Activated CD4-positive, alpha-beta T cell treated with anti-CD3 and anti-CD28 coated beads, Interleukin-2, amount 10 ng/mL, durations not matched to agents 7 days and 5 days (primary cell): ENCODE measurements around the gene TTLL5. TPM values are rescaled to one million over a fixed set of nuclear protein-coding genes. Genes with fewer than 3 reads are reported as not detected.
"Not testable (repeated sequence)": the region's sequence is repeated elsewhere in the genome, so short reads cannot be mapped to it uniquely, and the experiment has no call there.

Experiments
- CTCF ChIA-PET: fragments of 350-600 bp; sonication (Branson Sonifier 250); formaldehyde crosslinking; loops from one replicate; lab custom pipeline; 2021; ENCODE audit warnings: antibody characterized with exemption; lab: Charles Lee
- POLR2A ChIA-PET: fragments of 350-600 bp; sonication (Branson Sonifier 250); formaldehyde crosslinking; loops from one replicate; lab custom pipeline; 2021; ENCODE audit warnings: antibody characterized with exemption; lab: Charles Lee
- DNase-seq: peaks from one replicate; pipeline ENCODE4 v3.0.0-alpha.2; 2020
- H3K27ac Mint-ChIP-seq: one replicate; pipeline ENCODE4 v1.8.0; 2021; ENCODE audit warnings: mild to moderate bottlenecking, moderate library complexity, mixed read lengths
- H3K27me3 Mint-ChIP-seq: one replicate; pipeline ENCODE4 v1.8.0; 2021; ENCODE audit warnings: mixed read lengths
- H3K36me3 Mint-ChIP-seq: one replicate; pipeline ENCODE4 v1.8.0; 2021; ENCODE audit warnings: low read depth, mixed read lengths
- H3K4me1 Mint-ChIP-seq: one replicate; pipeline ENCODE4 v1.8.0; 2021; ENCODE audit warnings: mixed read lengths
- H3K4me3 Mint-ChIP-seq: one replicate; pipeline ENCODE4 v1.8.0; 2021; ENCODE audit warnings: mild to moderate bottlenecking, moderate library complexity, mixed read lengths
- H3K9me3 Mint-ChIP-seq: one replicate; pipeline ENCODE4 v1.8.0; 2021; ENCODE audit warnings: mixed read lengths
- total RNA-seq, 2 experiments: library from RNA; stranded (reverse); gene quantifications; one replicate each; pipeline ENCODE4 v1.2.3, GENCODE V29; 2021

TTLL5 gene
- total RNA-seq, 2 experiments from 2014 or later, result 33.3 to 43.3 TPM

DNA sequence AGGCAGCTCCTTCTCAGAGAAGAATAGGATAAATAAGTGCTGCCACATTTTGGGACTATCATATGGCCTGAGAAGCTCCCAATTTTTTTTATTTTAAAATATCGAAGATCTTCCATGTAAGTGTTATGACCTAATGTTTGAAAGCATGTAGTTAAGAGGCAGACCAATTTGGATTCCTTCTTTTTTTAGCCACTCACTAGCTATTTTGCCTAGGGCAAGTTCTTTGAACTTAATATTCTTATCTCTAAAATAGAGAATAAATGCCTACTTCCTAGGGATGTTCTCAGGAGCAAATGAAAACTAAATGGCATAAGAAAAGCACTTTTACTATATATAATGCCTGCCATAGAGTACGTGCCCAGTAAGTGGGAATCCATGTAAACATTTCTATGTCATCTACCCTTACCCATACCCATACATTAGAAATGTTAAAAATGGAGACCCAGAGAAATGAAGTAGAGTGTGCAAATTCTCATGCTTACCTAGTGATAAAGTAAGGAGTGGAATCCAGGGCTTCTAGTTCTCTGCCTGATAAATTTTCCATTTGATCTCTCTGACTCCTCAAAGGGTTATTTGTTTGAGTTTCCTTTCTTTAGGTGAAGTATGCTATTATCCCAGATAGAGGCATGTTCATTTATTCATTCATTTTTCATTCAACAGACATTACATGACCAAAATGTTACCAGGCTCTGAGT lies 172.4 kb downstream of the TTLL5 start:
- H3K27ac Mint-ChIP-seq, result no peak overlapping the region
- H3K4me1 Mint-ChIP-seq, result peaks cover 29% of the 10 kb centered on the region
- peaks cover 18% of the 10 kb centered on the region for H3K36me3 Mint-ChIP-seq
- H3K9me3 Mint-ChIP-seq, result peaks cover under 1% of the 10 kb centered on the region
- H3K4me3 Mint-ChIP-seq, result no peak overlapping the region
- ChIA-PET POLR2A (interaction anchor here (0.8 kb wide), 1 partner anchor 173 kb away, joined by 3 read pairs; the partner anchor contains the start of genes ERG28 and TTLL5), CTCF (no interaction called here)
- DNase-seq, result no peak
- H3K27me3 Mint-ChIP-seq, result no peaks in the 10 kb centered on the region

DNA sequence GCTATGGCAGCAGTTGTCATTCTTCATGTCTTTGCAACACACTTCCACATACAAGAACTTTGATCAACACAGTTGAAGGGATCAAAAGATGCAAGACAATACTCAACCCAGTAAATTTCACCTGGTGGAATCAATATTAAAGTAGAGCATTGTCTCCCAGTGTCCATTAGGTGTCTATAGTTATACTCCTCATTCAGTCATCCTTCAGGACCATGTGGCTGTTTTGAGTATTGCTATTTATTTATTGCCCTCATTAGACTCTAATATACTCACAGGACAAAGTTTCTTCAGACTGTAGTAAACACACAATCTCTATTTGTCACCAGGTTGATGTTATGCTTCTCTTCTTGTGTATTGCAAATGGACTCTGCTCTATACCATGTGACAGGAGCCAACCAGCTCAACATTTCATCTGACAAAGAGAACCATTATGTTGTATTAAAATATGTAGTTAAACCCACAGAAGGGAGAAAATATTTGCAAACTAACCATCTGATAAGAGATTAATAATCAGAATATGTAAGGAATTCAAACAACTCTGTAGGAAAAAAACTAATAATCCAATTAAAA lies 174.2 kb downstream of the TTLL5 start:
- H3K27me3 Mint-ChIP-seq, result no peaks in the 10 kb centered on the region
- H3K4me1 Mint-ChIP-seq, result peaks cover 29% of the 10 kb centered on the region
- ChIA-PET POLR2A (no interaction called here), CTCF (no interaction called here)
- no peak overlapping the region for H3K4me3 Mint-ChIP-seq
- H3K36me3 Mint-ChIP-seq, result peaks cover 34% of the 10 kb centered on the region
- no peak for DNase-seq
- H3K9me3 Mint-ChIP-seq, result peaks cover 15% of the 10 kb centered on the region
- H3K27ac Mint-ChIP-seq, result no peak overlapping the region

DNA sequence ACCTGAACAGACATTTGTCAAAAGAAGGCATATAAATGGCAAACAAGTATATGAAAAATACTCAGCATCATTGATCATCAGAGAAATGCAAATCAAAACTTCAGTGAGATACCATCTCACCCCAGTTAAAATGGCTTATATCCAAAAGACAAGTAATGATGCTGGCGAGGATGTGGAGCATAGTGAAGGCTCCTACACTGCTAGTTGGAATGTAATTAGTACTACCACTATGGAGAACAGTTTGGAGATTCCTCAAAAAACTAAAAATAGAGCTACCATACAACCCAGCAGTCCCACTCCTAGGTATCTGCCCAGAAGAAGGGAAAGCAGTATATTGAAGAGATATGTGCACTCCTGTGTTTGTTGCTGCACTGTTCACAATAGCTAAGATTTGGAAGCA lies 174.7 kb downstream of the TTLL5 start:
- ChIA-PET CTCF (no interaction called here), POLR2A (no interaction called here)
- no peak for DNase-seq
- Mint-ChIP-seq H3K27ac (no peak overlapping the region), H3K27me3 (no peaks in the 10 kb centered on the region), H3K9me3 (peaks cover 15% of the 10 kb centered on the region), H3K4me1 (peaks cover 26% of the 10 kb centered on the region), H3K4me3 (no peak overlapping the region), H3K36me3 (peaks cover 34% of the 10 kb centered on the region)

DNA sequence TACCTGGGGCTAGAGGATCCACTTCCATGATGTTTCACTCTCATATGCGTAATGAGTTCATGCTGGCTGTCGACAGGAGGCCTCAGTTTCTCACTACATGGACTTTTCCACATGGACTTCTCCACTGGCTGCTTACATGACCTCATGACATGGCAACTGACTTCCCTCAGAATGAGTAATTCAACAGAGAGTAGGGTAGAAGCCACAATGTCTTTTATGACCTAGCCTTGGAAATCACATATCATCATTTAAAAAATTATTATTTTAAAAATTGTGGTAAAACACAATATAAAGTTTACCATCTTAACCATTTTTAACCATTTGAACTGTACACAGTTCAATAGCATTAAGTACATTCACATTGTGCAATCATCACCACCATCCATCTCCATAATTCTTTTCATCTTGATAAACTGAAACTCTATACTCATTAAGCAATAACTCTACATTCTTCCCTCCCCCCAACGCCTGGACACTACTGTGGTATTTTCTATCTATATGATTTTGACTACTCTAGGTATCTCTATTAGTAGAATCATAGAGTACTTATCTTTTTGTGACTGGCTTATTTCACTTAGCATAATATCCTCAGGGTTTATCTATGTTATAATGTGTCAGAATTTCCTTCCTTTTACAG lies 176.2 kb downstream of the TTLL5 start:
- no peak overlapping the region for H3K27ac Mint-ChIP-seq
- ChIA-PET POLR2A (no interaction called here), CTCF (no interaction called here)
- H3K4me3 Mint-ChIP-seq, result no peak overlapping the region
- H3K36me3 Mint-ChIP-seq, result peaks cover 34% of the 10 kb centered on the region
- H3K4me1 Mint-ChIP-seq, result peaks cover 13% of the 10 kb centered on the region
- DNase-seq, result no peak
- H3K27me3 Mint-ChIP-seq, result no peaks in the 10 kb centered on the region
- H3K9me3 Mint-ChIP-seq, result peaks cover 18% of the 10 kb centered on the region

DNA sequence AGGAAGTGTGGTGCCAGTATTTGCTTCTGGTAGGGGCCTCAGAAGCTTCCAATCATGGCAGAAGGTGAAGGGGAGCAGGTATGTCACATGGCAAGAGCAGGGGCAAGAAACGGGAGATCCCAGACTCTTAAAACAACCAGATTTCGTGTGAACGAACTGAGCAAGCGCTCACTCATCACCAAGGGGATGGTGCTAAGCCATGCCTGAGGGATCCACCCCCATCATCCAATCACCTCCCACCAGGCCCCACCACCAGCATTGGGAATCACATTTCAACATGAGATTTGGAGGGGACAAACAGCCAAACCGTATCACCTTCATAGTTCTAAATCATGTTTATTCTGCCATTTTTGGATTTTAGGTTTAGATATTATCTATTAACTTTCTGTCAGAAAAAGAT lies 179.9 kb downstream of the TTLL5 start:
- Mint-ChIP-seq H3K27me3 (no peaks in the 10 kb centered on the region), H3K4me1 (no peaks in the 10 kb centered on the region), H3K9me3 (peaks cover 18% of the 10 kb centered on the region), H3K36me3 (peaks cover 22% of the 10 kb centered on the region), H3K4me3 (no peak overlapping the region), H3K27ac (no peak overlapping the region)
- DNase-seq, result no peak
- CTCF ChIA-PET, result no interaction called here
- POLR2A ChIA-PET, result no interaction called here

DNA sequence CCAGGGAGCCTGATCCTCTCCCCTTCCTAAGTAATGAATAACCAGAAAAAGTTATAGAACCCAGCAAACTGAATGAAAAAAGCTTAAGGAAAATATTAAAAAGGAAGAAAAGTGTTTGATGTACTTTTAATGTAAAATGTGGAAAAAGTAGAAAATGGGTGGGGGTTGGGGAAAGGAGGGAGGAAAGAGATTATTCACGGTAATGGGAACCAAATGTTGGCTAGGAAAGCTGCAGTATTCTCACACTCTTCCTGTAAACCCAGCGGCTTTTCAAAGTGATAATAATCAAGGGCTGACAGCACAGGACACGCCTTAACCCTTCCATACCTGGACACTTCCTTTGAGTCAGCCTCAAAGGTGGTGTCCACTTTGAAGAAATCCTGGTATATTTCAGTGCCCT lies 181.5 kb downstream of the TTLL5 start:
- ChIA-PET CTCF (no interaction called here), POLR2A (no interaction called here)
- no peaks in the 10 kb centered on the region for H3K27me3 Mint-ChIP-seq
- H3K36me3 Mint-ChIP-seq, result peaks cover 16% of the 10 kb centered on the region
- H3K9me3 Mint-ChIP-seq, result peaks cover 18% of the 10 kb centered on the region
- DNase-seq, result no peak
- H3K27ac Mint-ChIP-seq, result no peak overlapping the region
- no peak overlapping the region for H3K4me3 Mint-ChIP-seq
- H3K4me1 Mint-ChIP-seq, result no peaks in the 10 kb centered on the region

DNA sequence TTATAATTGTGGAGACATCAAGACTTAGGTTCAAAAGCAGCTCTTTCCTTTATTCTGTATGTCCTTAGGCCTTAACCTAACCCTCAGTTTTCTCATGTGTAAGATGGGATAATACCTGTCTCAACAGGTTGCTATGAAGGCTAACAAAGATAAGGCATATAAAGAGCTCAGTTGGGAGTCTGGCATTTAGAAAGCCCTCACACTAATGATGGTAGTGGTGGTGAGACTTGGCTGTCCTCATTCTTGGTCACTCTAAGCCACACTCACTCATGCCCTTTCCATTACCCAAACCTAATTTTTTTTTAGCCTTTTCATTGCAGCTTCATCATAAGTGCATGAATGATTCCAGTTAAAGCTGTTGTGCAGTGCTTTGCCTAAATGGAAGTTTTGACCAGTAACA lies 183.4 kb downstream of the TTLL5 start:
- DNase-seq, result no peak
- ChIA-PET CTCF (no interaction called here), POLR2A (no interaction called here)
- no peak overlapping the region for H3K27ac Mint-ChIP-seq
- peaks cover 7% of the 10 kb centered on the region for H3K9me3 Mint-ChIP-seq
- H3K4me3 Mint-ChIP-seq, result no peak overlapping the region
- H3K4me1 Mint-ChIP-seq, result no peaks in the 10 kb centered on the region
- peaks cover 6% of the 10 kb centered on the region for H3K36me3 Mint-ChIP-seq
- H3K27me3 Mint-ChIP-seq, result no peaks in the 10 kb centered on the region

DNA sequence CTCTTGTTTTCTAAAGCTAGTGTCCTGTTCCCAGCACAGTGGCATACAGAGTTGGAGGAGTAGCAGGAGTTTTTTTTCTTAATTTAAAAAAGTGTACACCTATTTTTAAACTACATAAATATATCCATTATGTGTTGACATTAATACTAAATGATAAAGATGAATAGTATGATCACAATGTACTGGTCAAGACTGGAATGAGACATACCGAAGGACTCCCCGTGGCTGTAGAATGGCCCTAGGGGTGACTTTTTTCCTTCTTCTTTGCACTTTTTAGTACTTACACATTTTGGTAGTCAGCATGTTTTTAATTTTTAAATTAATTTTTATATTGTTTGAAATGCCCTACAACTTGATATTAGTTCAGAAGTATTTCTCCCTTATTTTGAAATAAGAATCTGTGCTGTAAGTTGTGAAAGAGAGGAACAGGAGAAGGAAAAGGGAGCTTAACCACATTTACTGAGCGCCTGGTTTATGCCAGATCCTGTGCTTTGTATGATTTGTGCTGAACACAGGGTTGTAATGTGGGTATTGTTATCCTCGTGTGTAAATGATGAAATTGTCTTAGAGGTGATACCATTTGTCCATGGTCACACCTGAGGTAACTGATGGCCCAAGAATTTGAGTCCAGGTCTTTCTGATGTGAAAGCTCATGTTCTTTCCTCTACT lies 184.2 kb downstream of the TTLL5 start:
- no peak overlapping the region for H3K4me3 Mint-ChIP-seq
- CTCF ChIA-PET, result interaction anchor here (0.9 kb wide), 1 partner anchor 16 kb away, joined by 3 read pairs; no protein-coding TSS in a partner anchor

DNA sequence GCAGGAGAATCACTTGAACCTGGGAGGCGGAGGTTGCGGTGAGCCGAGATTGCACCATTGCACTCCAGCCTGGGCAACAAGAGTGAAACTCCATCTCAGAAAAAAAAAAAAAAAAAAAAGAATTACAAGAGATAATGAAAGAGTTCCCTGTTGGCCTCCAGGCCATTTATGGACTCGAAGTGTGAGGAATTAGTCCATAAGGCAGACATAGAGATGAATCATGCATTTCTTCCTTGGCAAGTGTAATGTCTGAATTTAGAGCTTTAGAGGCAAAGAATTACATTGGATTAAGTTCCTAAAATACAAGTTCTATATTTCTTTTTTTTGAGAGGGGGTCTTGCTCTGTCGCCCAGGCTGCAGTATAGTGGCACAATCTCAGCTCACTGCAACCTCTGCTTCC lies 185.6 kb downstream of the TTLL5 start:
- H3K4me1 Mint-ChIP-seq, DNase-seq, H3K27ac Mint-ChIP-seq, H3K4me3 Mint-ChIP-seq, POLR2A ChIA-PET, CTCF ChIA-PET, H3K9me3 Mint-ChIP-seq, H3K27me3 Mint-ChIP-seq, H3K36me3 Mint-ChIP-seq: not testable (repeated sequence)

More for the DNA sequence above, 184.2 kb downstream of the TTLL5 start:
- no peak overlapping the region for H3K27ac Mint-ChIP-seq
- DNase-seq, result no peak
- POLR2A ChIA-PET, result no interaction called here
- H3K36me3 Mint-ChIP-seq, result no peaks in the 10 kb centered on the region
- H3K27me3 Mint-ChIP-seq, result no peaks in the 10 kb centered on the region
- peaks cover 3% of the 10 kb centered on the region for H3K9me3 Mint-ChIP-seq
- no peaks in the 10 kb centered on the region for H3K4me1 Mint-ChIP-seq

DNA sequence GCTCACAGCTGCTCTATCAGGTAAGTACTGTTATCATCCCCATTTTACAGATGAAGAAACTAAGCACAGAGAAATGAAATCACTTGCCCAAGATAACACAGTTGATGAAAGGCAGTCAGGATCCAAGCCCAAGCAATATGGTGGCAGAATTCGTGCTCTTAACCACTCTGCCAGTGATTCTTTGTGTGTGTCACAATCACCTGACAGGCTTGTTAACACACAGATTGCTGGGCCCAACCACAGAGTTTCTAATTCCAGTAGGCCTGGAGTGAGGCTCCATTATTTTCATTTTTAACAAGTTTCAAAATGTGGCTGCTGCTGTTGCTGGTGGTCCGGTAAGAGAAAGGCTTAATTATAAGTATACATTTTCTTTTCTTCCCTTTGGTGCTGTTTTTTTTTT lies 186.5 kb downstream of the TTLL5 start:
- H3K27me3 Mint-ChIP-seq, result no peaks in the 10 kb centered on the region
- H3K4me3 Mint-ChIP-seq, result no peak overlapping the region
- no peak overlapping the region for H3K27ac Mint-ChIP-seq
- no peaks in the 10 kb centered on the region for H3K4me1 Mint-ChIP-seq
- DNase-seq, result no peak
- H3K9me3 Mint-ChIP-seq, result no peaks in the 10 kb centered on the region
- ChIA-PET CTCF (no interaction called here), POLR2A (no interaction called here)
- H3K36me3 Mint-ChIP-seq, result no peaks in the 10 kb centered on the region

DNA sequence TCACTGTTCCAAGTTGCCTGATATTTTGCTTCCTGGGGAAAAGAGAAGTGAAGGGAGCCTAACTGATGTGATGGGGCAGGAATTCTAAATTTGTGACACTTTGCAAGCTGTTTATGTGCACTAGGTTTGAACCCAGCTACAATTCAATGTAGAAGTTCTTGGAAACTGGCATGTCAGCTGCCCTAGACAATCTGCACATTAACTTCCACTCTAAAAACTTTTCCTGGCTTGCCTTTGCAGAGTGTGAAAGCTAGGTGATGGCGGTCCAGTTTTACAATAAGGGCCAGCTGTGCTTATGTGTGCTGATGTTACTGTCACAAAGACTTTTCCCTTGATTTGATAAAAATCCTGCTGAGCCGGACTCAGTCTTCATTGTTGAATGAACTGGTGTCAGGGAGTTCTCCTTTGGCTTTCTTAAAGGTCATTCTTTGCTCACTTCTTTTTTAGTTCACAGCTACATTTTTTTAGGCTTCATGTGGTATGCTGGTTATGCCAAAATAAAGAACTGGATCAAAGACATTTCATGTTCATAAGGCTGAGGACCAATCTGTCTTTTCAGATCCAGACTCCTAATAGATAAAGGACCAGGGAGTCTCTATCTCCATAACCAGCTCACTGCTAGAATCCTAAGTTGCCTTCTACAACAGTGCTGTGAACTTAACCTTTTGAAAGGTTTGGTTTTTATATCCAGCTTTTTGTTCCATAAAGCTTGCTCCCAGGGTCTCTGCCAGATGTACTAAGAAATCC lies 187.3 kb downstream of the TTLL5 start:
- Mint-ChIP-seq H3K4me3 (no peak overlapping the region), H3K27ac (no peak overlapping the region), H3K36me3 (no peaks in the 10 kb centered on the region), H3K4me1 (no peaks in the 10 kb centered on the region), H3K27me3 (no peaks in the 10 kb centered on the region), H3K9me3 (no peaks in the 10 kb centered on the region)
- ChIA-PET CTCF (no interaction called here), POLR2A (no interaction called here)
- no peak for DNase-seq

DNA sequence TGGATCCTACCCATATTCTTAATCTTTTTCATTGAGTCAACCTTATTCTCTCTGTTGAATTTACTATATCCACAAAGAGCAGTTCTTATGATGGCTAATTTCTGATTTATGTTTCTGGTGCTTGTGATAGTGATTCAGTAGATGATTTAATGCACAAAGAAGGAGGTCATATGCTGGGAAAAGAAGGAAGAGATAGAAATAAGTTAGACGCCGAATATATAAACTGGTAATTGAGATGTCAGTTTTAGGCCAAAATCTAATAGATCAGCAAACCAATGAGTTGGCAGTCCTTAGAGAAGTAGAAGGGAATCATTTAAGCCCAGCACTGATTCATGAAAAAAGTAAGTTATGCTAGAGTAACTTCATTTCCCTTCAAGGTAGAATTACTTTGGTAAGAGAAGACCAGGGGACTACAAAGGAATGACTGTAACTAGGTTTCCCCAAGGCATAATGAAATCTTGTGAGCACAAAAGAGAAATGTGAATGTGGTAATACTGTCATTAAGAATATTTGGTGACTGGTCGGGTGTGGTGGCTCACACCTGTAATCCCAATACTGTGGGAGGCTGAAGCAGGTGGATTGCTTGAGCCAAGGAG lies 188.4 kb downstream of the TTLL5 start:
- peaks cover 1% of the 10 kb centered on the region for H3K36me3 Mint-ChIP-seq
- no peak overlapping the region for H3K27ac Mint-ChIP-seq
- H3K4me1 Mint-ChIP-seq, result no peaks in the 10 kb centered on the region
- no peaks in the 10 kb centered on the region for H3K9me3 Mint-ChIP-seq
- ChIA-PET POLR2A (no interaction called here), CTCF (interaction anchor here (0.6 kb wide), 1 partner anchor 1228 kb away, joined by 3 read pairs; no protein-coding TSS in a partner anchor)
- no peaks in the 10 kb centered on the region for H3K27me3 Mint-ChIP-seq
- DNase-seq, result no peak
- H3K4me3 Mint-ChIP-seq, result no peak overlapping the region
